Measurements from ENCODE around the gene MLN. TPM values are rescaled to one million over a fixed set of nuclear protein-coding genes. Genes with fewer than 3 reads are reported as not detected.

MLN gene
- total and polyA plus RNA-seq, 3 experiments from 2014 or later = not detected

GRCh38 chr6:33779895-33780294, 23.9 kb downstream of the MLN start:
- peak overlapping the region in 3 of 8 donors; percentile 23 to 67 (median 41) for H3K27ac Mint-ChIP-seq
- DNase-seq = no peak
- no peaks in the 10 kb centered on the region for H3K9me3 ChIP-seq (ENCODE audit: low read length)
- no peak overlapping the region for H3K27ac ChIP-seq (ENCODE audit: low read depth, low read length)
- CTCF ChIA-PET = interaction anchor here (0.7 to 3.7 kb wide), 4 partner anchors 9 to 384 kb away, joined by 3 to 13 read pairs (median 8); no protein-coding TSS in a partner anchor
- no peaks in the 10 kb centered on the region for H3K27me3 Mint-ChIP-seq
- no peak overlapping the region for H3K4me3 ChIP-seq (ENCODE audit: low read length)
- peaks cover 25 to 27% (median 26%) of the 10 kb centered on the region in 3 donors for H3K4me1 Mint-ChIP-seq
- no peaks in the 10 kb centered on the region for H3K27me3 ChIP-seq (ENCODE audit: insufficient read depth, low read length, poor library complexity, severe bottlenecking)
- H3K4me1 ChIP-seq (ENCODE audit: insufficient read depth, low read length) = peaks cover 1% of the 10 kb centered on the region
- H3K36me3 ChIP-seq (ENCODE audit: insufficient read depth, low read length) = peaks cover 89% of the 10 kb centered on the region
- H3K36me3 Mint-ChIP-seq = peaks cover 9 to 100% (median 15%) of the 10 kb centered on the region in 3 donors
- H3K9me3 Mint-ChIP-seq = no peaks in the 10 kb centered on the region
- no peak overlapping the region for H3K4me3 Mint-ChIP-seq
- POLR2A ChIA-PET = interaction anchor here (0.6 kb wide), 1 partner anchor 9 kb away, joined by 3 read pairs; the partner anchor contains the start of gene LEMD2

GRCh38 chr6:33779290-33779689, 24.5 kb downstream of the MLN start:
- no peaks in the 10 kb centered on the region for H3K9me3 Mint-ChIP-seq
- DNase-seq = no peak
- no peak overlapping the region for H3K27ac ChIP-seq (ENCODE audit: low read depth, low read length)
- H3K27me3 ChIP-seq (ENCODE audit: insufficient read depth, low read length, poor library complexity, severe bottlenecking) = no peaks in the 10 kb centered on the region
- no peak overlapping the region for H3K27ac Mint-ChIP-seq
- peaks cover 19 to 22% (median 20%) of the 10 kb centered on the region in 3 donors for H3K4me1 Mint-ChIP-seq
- H3K4me1 ChIP-seq (ENCODE audit: insufficient read depth, low read length) = no peaks in the 10 kb centered on the region
- peaks cover 89% of the 10 kb centered on the region for H3K36me3 ChIP-seq (ENCODE audit: insufficient read depth, low read length)
- H3K9me3 ChIP-seq (ENCODE audit: low read length) = no peaks in the 10 kb centered on the region
- POLR2A ChIA-PET = interaction anchor here (0.6 kb wide), 1 partner anchor 9 kb away, joined by 3 read pairs; the partner anchor contains the start of gene LEMD2
- H3K27me3 Mint-ChIP-seq = no peaks in the 10 kb centered on the region
- CTCF ChIA-PET = interaction anchor here (1.2 to 3.7 kb wide), 3 partner anchors 8 to 248 kb away, joined by 7 to 13 read pairs (median 8); no protein-coding TSS in a partner anchor
- peaks cover 9 to 100% (median 15%) of the 10 kb centered on the region in 3 donors for H3K36me3 Mint-ChIP-seq
- no peak overlapping the region for H3K4me3 ChIP-seq (ENCODE audit: low read length)
- H3K4me3 Mint-ChIP-seq = no peak overlapping the region

GRCh38 chr6:33778444-33779121, 25.2 kb downstream of the MLN start:
- no peaks in the 10 kb centered on the region for H3K9me3 ChIP-seq (ENCODE audit: low read length)
- H3K4me3 ChIP-seq (ENCODE audit: low read length) = no peak overlapping the region
- no peaks in the 10 kb centered on the region for H3K4me1 ChIP-seq (ENCODE audit: insufficient read depth, low read length)
- ChIA-PET CTCF (interaction anchor here (0.8 to 3.7 kb wide), 2 partner anchors 9 to 248 kb away, joined by 3 to 13 read pairs; no protein-coding TSS in a partner anchor), POLR2A (no interaction called here)
- no peaks in the 10 kb centered on the region for H3K27me3 ChIP-seq (ENCODE audit: insufficient read depth, low read length, poor library complexity, severe bottlenecking)
- H3K27ac Mint-ChIP-seq = no peak overlapping the region
- DNase-seq = no peak
- H3K9me3 Mint-ChIP-seq = no peaks in the 10 kb centered on the region
- no peak overlapping the region for H3K4me3 Mint-ChIP-seq
- H3K27ac ChIP-seq (ENCODE audit: low read depth, low read length) = no peak overlapping the region
- peaks cover 9 to 97% (median 15%) of the 10 kb centered on the region in 3 donors for H3K36me3 Mint-ChIP-seq
- H3K4me1 Mint-ChIP-seq = peaks cover 13 to 17% (median 13%) of the 10 kb centered on the region in 3 donors
- H3K36me3 ChIP-seq (ENCODE audit: insufficient read depth, low read length) = peaks cover 83% of the 10 kb centered on the region
- H3K27me3 Mint-ChIP-seq = no peaks in the 10 kb centered on the region

- H3K36me3 Mint-ChIP-seq = peaks cover 9 to 95% (median 17%) of the 10 kb centered on the region in 3 donors
- peak overlapping the region in 2 of 8 donors; percentile 27 to 79 for H3K27ac Mint-ChIP-seq
- Histone ChIP-seq H3K4me1 (ENCODE audit: insufficient read depth, low read length) (no peaks in the 10 kb centered on the region), H3K27me3 (ENCODE audit: insufficient read depth, low read length, poor library complexity, severe bottlenecking) (no peaks in the 10 kb centered on the region), H3K9me3 (ENCODE audit: low read length) (no peaks in the 10 kb centered on the region), H3K4me3 (ENCODE audit: low read length) (no peak overlapping the region), H3K27ac (ENCODE audit: low read depth, low read length) (no peak overlapping the region), H3K36me3 (ENCODE audit: insufficient read depth, low read length) (peaks cover 75% of the 10 kb centered on the region)
- H3K27me3 Mint-ChIP-seq = no peaks in the 10 kb centered on the region
- H3K4me3 Mint-ChIP-seq = no peak overlapping the region
- POLR2A ChIA-PET = no interaction called here
- peaks cover 11 to 17% (median 13%) of the 10 kb centered on the region in 3 donors for H3K4me1 Mint-ChIP-seq
- H3K9me3 Mint-ChIP-seq = no peaks in the 10 kb centered on the region
- CTCF ChIA-PET = interaction anchor here (0.8 to 3.7 kb wide), 3 partner anchors 8 to 249 kb away, joined by 3 to 13 read pairs (median 4); no protein-coding TSS in a partner anchor
- DNase-seq = no peak
Measured at GRCh38 chr6:33777398-33778388, 26.1 kb downstream of the MLN start.

- Mint-ChIP-seq H3K9me3 (no peaks in the 10 kb centered on the region), H3K4me1 (peaks cover 11 to 17% (median 12%) of the 10 kb centered on the region in 3 donors), H3K27ac (peak overlapping the region in 1 of 8 donors; percentile 79), H3K27me3 (no peaks in the 10 kb centered on the region), H3K36me3 (peaks cover 4 to 95% (median 13%) of the 10 kb centered on the region in 3 donors), H3K4me3 (no peak overlapping the region)
- Histone ChIP-seq H3K4me1 (ENCODE audit: insufficient read depth, low read length) (peaks cover 4% of the 10 kb centered on the region), H3K36me3 (ENCODE audit: insufficient read depth, low read length) (peaks cover 76% of the 10 kb centered on the region), H3K27ac (ENCODE audit: low read depth, low read length) (no peak overlapping the region), H3K4me3 (ENCODE audit: low read length) (no peak overlapping the region), H3K27me3 (ENCODE audit: insufficient read depth, low read length, poor library complexity, severe bottlenecking) (no peaks in the 10 kb centered on the region), H3K9me3 (ENCODE audit: low read length) (no peaks in the 10 kb centered on the region)
- ChIA-PET POLR2A (no interaction called here), CTCF (interaction anchor here (0.7 to 1.4 kb wide), 2 partner anchors 32 to 251 kb away, joined by 3 to 4 read pairs; no protein-coding TSS in a partner anchor)
- DNase-seq = no peak
Measured at GRCh38 chr6:33776764-33777163, 27.0 kb downstream of the MLN start.

GRCh38 chr6:33776186-33776585, 27.6 kb downstream of the MLN start:
- ChIA-PET POLR2A (no interaction called here), CTCF (interaction anchor here (0.7 to 1.4 kb wide), 2 partner anchors 32 to 251 kb away, joined by 3 to 4 read pairs; no protein-coding TSS in a partner anchor)
- H3K36me3 ChIP-seq (ENCODE audit: insufficient read depth, low read length) = peaks cover 75% of the 10 kb centered on the region
- no peaks in the 10 kb centered on the region for H3K27me3 ChIP-seq (ENCODE audit: insufficient read depth, low read length, poor library complexity, severe bottlenecking)
- Mint-ChIP-seq H3K4me1 (peaks cover 13 to 18% (median 17%) of the 10 kb centered on the region in 3 donors), H3K9me3 (no peaks in the 10 kb centered on the region), H3K27me3 (no peaks in the 10 kb centered on the region), H3K4me3 (no peak overlapping the region), H3K27ac (no peak overlapping the region), H3K36me3 (peaks cover 4 to 90% (median 13%) of the 10 kb centered on the region in 3 donors)
- H3K4me1 ChIP-seq (ENCODE audit: insufficient read depth, low read length) = peaks cover 6% of the 10 kb centered on the region
- DNase-seq = no peak
- no peaks in the 10 kb centered on the region for H3K9me3 ChIP-seq (ENCODE audit: low read length)
- H3K4me3 ChIP-seq (ENCODE audit: low read length) = no peak overlapping the region
- H3K27ac ChIP-seq (ENCODE audit: low read depth, low read length) = no peak overlapping the region

GRCh38 chr6:33774774-33775173, 29.0 kb downstream of the MLN start:
- POLR2A ChIA-PET = interaction anchor here (0.7 kb wide), 1 partner anchor 125 kb away, joined by 5 read pairs; no protein-coding TSS in a partner anchor
- Mint-ChIP-seq H3K27ac (no peak overlapping the region), H3K4me3 (no peak overlapping the region), H3K27me3 (no peaks in the 10 kb centered on the region), H3K9me3 (no peaks in the 10 kb centered on the region), H3K36me3 (peaks cover 4 to 77% (median 13%) of the 10 kb centered on the region in 3 donors), H3K4me1 (peaks cover 13 to 19% (median 16%) of the 10 kb centered on the region in 3 donors)
- H3K27me3 ChIP-seq (ENCODE audit: insufficient read depth, low read length, poor library complexity, severe bottlenecking) = no peaks in the 10 kb centered on the region
- H3K4me3 ChIP-seq (ENCODE audit: low read length) = no peak overlapping the region
- no peak overlapping the region for H3K27ac ChIP-seq (ENCODE audit: low read depth, low read length)
- no peak for DNase-seq
- peaks cover 61% of the 10 kb centered on the region for H3K36me3 ChIP-seq (ENCODE audit: insufficient read depth, low read length)
- CTCF ChIA-PET = interaction anchor here (1.8 kb wide), 1 partner anchor 381 kb away, joined by 5 read pairs; no protein-coding TSS in a partner anchor
- H3K9me3 ChIP-seq (ENCODE audit: low read length) = no peaks in the 10 kb centered on the region
- H3K4me1 ChIP-seq (ENCODE audit: insufficient read depth, low read length) = peaks cover 6% of the 10 kb centered on the region
